Measurements from ENCODE around the gene NFIB.

The NFIB gene

DNA sequence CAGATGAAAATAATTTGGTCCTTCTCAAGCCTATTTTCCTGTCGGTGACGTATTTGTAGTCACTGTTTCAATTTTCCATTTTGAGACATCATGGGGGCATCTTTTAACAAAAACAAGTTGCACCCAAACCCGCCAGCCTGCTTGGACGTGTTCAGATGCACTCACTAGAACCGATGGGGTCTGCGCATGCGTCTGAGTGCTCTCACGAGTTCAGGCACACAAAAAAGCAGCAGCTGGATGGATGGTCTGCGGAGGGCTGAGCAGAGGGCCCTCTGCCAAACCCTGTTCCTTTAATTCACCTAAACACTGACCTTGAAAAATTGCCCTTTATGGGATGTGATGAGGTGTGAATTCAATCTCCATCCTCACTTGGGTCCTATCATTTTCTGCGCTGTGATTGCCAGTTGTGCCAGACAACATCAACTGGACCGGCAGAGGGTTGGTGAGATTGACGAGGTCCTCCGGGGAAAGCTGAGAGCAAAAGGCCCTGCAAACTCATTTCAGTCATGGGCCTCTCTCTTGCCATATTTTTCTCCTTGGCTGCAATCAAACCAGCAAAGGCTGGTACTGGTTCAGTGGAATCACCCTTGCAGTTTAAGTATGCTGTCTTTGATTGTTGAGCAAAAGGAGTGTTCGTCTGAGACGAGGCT, 251.9 kb downstream of the NFIB start:
- H3K27me3 ChIP-seq (replicated peaks; ENCODE audit: control insufficient read depth, insufficient read depth, low read length), result no peaks in the 10 kb centered on the region
- H3K36me3 ChIP-seq (ENCODE audit: control insufficient read depth, insufficient read depth, low read length), result no peaks in the 10 kb centered on the region
- no peak overlapping the region for H3K4me3 ChIP-seq (replicated peaks; ENCODE audit: low read depth, low read length)
- TF ChIP-seq, protein P1, sequence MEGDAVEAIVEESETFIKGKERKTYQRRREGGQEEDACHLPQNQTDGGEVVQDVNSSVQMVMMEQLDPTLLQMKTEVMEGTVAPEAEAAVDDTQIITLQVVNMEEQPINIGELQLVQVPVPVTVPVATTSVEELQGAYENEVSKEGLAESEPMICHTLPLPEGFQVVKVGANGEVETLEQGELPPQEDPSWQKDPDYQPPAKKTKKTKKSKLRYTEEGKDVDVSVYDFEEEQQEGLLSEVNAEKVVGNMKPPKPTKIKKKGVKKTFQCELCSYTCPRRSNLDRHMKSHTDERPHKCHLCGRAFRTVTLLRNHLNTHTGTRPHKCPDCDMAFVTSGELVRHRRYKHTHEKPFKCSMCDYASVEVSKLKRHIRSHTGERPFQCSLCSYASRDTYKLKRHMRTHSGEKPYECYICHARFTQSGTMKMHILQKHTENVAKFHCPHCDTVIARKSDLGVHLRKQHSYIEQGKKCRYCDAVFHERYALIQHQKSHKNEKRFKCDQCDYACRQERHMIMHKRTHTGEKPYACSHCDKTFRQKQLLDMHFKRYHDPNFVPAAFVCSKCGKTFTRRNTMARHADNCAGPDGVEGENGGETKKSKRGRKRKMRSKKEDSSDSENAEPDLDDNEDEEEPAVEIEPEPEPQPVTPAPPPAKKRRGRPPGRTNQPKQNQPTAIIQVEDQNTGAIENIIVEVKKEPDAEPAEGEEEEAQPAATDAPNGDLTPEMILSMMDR (IDR thresholded peaks at IDR 0.05; ENCODE audit: insufficient read depth, low read length, poor library complexity, severe bottlenecking), result no peak
- DNase-seq (ENCODE audit: extremely low read depth, insufficient read length), result no peak

DNA sequence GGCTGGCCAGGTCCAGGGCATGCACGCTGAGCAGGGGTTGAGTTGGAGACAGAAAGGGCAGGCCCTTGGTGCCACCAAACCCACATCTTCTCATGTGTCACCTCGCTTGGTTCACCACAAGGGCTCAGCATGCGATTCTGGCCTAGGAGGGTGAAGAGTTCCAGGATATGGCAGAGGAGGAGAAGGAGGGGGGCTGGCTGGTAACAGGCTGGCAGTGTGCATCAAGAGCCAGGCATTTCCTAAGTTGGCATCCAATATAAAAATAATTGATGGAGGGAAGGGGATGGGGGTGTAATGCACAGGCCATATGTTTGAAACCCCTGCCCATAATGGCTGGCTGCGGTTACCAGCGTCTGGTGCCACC, 255.6 kb downstream of the NFIB start:
- Histone ChIP-seq H3K4me3 (replicated peaks; ENCODE audit: low read depth, low read length) (no peak overlapping the region), H3K27me3 (replicated peaks; ENCODE audit: control insufficient read depth, insufficient read depth, low read length) (no peaks in the 10 kb centered on the region), H3K36me3 (ENCODE audit: control insufficient read depth, insufficient read depth, low read length) (no peaks in the 10 kb centered on the region)
- DNase-seq (ENCODE audit: extremely low read depth, insufficient read length), result no peak
- TF ChIP-seq, protein P1 (IDR thresholded peaks at IDR 0.05; ENCODE audit: insufficient read depth, low read length, poor library complexity, severe bottlenecking), result no peak

DNA sequence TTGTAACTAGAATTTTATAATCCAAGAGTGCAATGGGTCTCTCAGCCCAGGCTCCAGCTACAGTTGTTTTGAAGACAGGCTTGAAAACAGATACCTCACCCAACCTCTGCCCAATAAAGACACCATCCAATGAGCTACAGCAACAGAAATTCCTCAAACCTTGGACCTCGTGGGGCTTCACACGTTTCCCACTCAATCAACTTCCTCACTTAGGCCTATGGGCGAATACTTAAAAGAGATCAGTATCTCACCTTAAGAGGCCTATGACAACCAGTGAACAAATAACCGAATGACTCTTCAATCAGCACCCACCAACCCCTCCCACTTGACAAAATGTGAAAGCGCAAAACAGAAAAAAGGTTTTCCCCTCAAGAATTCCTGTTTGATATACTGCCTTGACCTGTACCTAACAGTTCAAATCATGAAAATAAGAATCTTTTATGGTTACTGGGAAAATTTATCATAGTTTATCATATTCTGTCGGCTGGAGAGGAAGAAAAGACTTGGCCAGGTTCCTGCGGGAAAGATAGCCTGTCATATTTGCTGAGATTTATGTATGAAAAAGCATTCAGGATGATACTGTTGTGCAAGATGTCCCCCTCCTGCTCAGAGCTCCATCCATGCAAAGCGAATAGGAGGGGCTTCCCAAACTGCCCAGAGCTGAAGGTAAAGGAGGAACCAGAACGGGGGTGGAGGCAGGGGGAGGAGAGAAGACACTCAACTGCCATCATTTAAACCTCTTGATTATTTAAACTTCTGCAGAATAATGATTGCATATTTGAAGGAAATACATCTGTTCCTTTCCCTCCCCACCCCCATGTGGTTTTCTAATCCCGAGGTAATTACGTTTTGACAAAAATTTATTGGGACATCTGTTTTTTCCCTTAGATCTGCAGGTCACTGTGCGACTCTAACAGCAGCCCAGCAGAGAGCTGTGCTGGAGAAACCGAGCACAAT, 256.3 kb downstream of the NFIB start:
- Histone ChIP-seq H3K27me3 (replicated peaks; ENCODE audit: control insufficient read depth, insufficient read depth, low read length) (no peaks in the 10 kb centered on the region), H3K4me3 (replicated peaks; ENCODE audit: low read depth, low read length) (no peak overlapping the region), H3K36me3 (ENCODE audit: control insufficient read depth, insufficient read depth, low read length) (no peaks in the 10 kb centered on the region)
- TF ChIP-seq, protein P1 (IDR thresholded peaks at IDR 0.05; ENCODE audit: insufficient read depth, low read length, poor library complexity, severe bottlenecking), result no peak
- DNase-seq (ENCODE audit: extremely low read depth, insufficient read length), result no peak

DNA sequence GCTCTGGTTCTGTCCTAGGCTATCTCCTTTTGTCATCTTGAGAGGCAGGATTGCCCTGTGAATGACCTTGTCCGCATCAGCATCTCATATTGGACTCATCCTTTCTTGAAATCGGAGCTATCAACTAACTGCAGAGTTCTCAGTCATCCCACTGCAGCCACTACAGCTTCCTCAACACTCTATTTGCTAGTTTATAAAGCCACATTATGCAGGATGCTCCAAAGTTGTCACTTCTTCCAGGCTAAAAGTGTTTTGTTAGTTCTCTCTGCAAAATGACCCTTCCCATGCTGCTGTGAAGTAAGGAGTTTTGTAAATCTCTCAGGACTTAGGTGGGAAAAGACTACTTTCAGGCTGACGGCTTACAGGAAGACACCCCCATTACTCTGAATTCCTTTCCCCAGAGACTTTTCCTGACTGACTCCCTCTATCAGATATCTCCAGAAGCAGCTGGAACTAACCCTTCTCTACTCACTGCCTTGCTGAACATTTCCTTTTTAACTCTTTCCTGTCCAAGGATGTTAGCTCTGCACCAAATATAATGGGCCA, 257.6 kb downstream of the NFIB start:
- no peaks in the 10 kb centered on the region for H3K27me3 ChIP-seq (replicated peaks; ENCODE audit: control insufficient read depth, insufficient read depth, low read length)
- DNase-seq (ENCODE audit: extremely low read depth, insufficient read length), result no peak
- no peaks in the 10 kb centered on the region for H3K36me3 ChIP-seq (ENCODE audit: control insufficient read depth, insufficient read depth, low read length)
- no peak overlapping the region for H3K4me3 ChIP-seq (replicated peaks; ENCODE audit: low read depth, low read length)
- TF ChIP-seq, protein P1 (IDR thresholded peaks at IDR 0.05; ENCODE audit: insufficient read depth, low read length, poor library complexity, severe bottlenecking), result no peak

DNA sequence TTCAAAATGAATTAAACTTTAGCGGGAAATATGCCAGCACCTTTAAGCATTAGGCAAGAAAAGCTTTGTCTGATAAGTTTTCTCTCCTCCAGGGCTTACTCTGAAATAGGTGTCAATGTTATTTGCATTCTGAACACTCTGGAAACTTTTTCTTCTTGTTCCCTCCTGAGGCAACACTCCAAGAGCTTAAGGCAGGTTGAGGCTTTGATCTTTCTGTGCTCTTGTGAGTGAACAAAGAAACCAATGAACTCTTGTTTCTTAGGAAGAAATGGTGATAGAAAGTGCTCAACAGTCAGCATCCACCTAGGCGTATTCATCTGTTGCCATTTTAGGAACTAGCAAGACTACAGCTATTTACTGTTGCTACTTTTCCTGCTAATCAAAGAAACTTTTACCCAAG, 259.8 kb downstream of the NFIB start:
- DNase-seq (ENCODE audit: extremely low read depth, insufficient read length), result no peak
- TF ChIP-seq, protein P1 (IDR thresholded peaks at IDR 0.05; ENCODE audit: insufficient read depth, low read length, poor library complexity, severe bottlenecking), result no peak

More for the DNA sequence above, 259.8 kb downstream of the NFIB start:
- H3K36me3 ChIP-seq (ENCODE audit: control insufficient read depth, insufficient read depth, low read length), result no peaks in the 10 kb centered on the region
- H3K4me3 ChIP-seq (replicated peaks; ENCODE audit: low read depth, low read length), result no peak overlapping the region
- H3K27me3 ChIP-seq (replicated peaks; ENCODE audit: control insufficient read depth, insufficient read depth, low read length), result no peaks in the 10 kb centered on the region
